ENCODE measurements around the gene MMP12.

The MMP12 gene

GRCh38 chr11:102868339-102868738 is 6.4 kb downstream of the MMP12 start:
- TF ChIP-seq GATA3 (IDR thresholded peaks at IDR 0.05; ENCODE audit: low read depth, low read length) (no peak), GATA2 (IDR thresholded peaks at IDR 0.05; ENCODE audit: low read depth, low read length) (no peak)

- TF ChIP-seq GATA2 (IDR thresholded peaks at IDR 0.05; ENCODE audit: low read depth, low read length), result no peak
- no peak for TF ChIP-seq GATA3 (IDR thresholded peaks at IDR 0.05; ENCODE audit: low read depth, low read length)
These were observed 10.1 kb downstream of the MMP12 start for GRCh38 chr11:102864724-102865123.

GRCh38 chr11:102853956-102854355 is 20.8 kb downstream of the MMP12 start:
- TF ChIP-seq GATA3 (IDR thresholded peaks at IDR 0.05; ENCODE audit: low read depth, low read length), result no peak
- TF ChIP-seq GATA2 (IDR thresholded peaks at IDR 0.05; ENCODE audit: low read depth, low read length), result no peak

GRCh38 chr11:102853055-102853454 is 21.7 kb downstream of the MMP12 start:
- TF ChIP-seq GATA2 (IDR thresholded peaks at IDR 0.05; ENCODE audit: low read depth, low read length), result no peak
- TF ChIP-seq GATA3 (IDR thresholded peaks at IDR 0.05; ENCODE audit: low read depth, low read length), result no peak

GRCh38 chr11:102850973-102851745 is 23.6 kb downstream of the MMP12 start:
- TF ChIP-seq GATA3 (IDR thresholded peaks at IDR 0.05; ENCODE audit: low read depth, low read length), result no peak
- TF ChIP-seq GATA2 (IDR thresholded peaks at IDR 0.05; ENCODE audit: low read depth, low read length), result no peak

- TF ChIP-seq GATA3 (IDR thresholded peaks at IDR 0.05; ENCODE audit: low read depth, low read length), result no peak
- no peak for TF ChIP-seq GATA2 (IDR thresholded peaks at IDR 0.05; ENCODE audit: low read depth, low read length)
These were observed 25.5 kb downstream of the MMP12 start for GRCh38 chr11:102849311-102849710.

- no peak for TF ChIP-seq GATA3 (IDR thresholded peaks at IDR 0.05; ENCODE audit: low read depth, low read length)
- no peak for TF ChIP-seq GATA2 (IDR thresholded peaks at IDR 0.05; ENCODE audit: low read depth, low read length)
These were observed 28.5 kb downstream of the MMP12 start for GRCh38 chr11:102846292-102846691.

- TF ChIP-seq GATA3 (IDR thresholded peaks at IDR 0.05; ENCODE audit: low read depth, low read length) (no peak), GATA2 (IDR thresholded peaks at IDR 0.05; ENCODE audit: low read depth, low read length) (no peak)
These were observed 31.3 kb downstream of the MMP12 start, which contains the start of gene MMP3 for GRCh38 chr11:102843489-102843888. TSS of gene MMP3 (minus strand) at chr11:102843609. CDS start at chr11:102843546, 63 bp downstream.

GRCh38 chr11:102842930-102843329 is 31.9 kb downstream of the MMP12 start:
- no peak for TF ChIP-seq GATA3 (IDR thresholded peaks at IDR 0.05; ENCODE audit: low read depth, low read length)
- no peak for TF ChIP-seq GATA2 (IDR thresholded peaks at IDR 0.05; ENCODE audit: low read depth, low read length)

GRCh38 chr11:102840018-102840417 is 34.8 kb downstream of the MMP12 start:
- TF ChIP-seq GATA2 (IDR thresholded peaks at IDR 0.05; ENCODE audit: low read depth, low read length), result no peak
- TF ChIP-seq GATA3 (IDR thresholded peaks at IDR 0.05; ENCODE audit: low read depth, low read length), result no peak

- TF ChIP-seq GATA3 (IDR thresholded peaks at IDR 0.05; ENCODE audit: low read depth, low read length), result no peak
- TF ChIP-seq GATA2 (IDR thresholded peaks at IDR 0.05; ENCODE audit: low read depth, low read length), result no peak
These were observed 37.1 kb downstream of the MMP12 start for GRCh38 chr11:102837646-102838045.

GRCh38 chr11:102837156-102837555 is 37.6 kb downstream of the MMP12 start:
- no peak for TF ChIP-seq GATA2 (IDR thresholded peaks at IDR 0.05; ENCODE audit: low read depth, low read length)
- TF ChIP-seq GATA3 (IDR thresholded peaks at IDR 0.05; ENCODE audit: low read depth, low read length), result no peak

GRCh38 chr11:102836290-102836875 is 38.4 kb downstream of the MMP12 start:
- TF ChIP-seq GATA2 (IDR thresholded peaks at IDR 0.05; ENCODE audit: low read depth, low read length), result no peak
- TF ChIP-seq GATA3 (IDR thresholded peaks at IDR 0.05; ENCODE audit: low read depth, low read length), result no peak

GRCh38 chr11:102833731-102834130 is 41.1 kb downstream of the MMP12 start:
- TF ChIP-seq GATA2 (IDR thresholded peaks at IDR 0.05; ENCODE audit: low read depth, low read length) (no peak), GATA3 (IDR thresholded peaks at IDR 0.05; ENCODE audit: low read depth, low read length) (no peak)

- no peak for TF ChIP-seq GATA3 (IDR thresholded peaks at IDR 0.05; ENCODE audit: low read depth, low read length)
- no peak for TF ChIP-seq GATA2 (IDR thresholded peaks at IDR 0.05; ENCODE audit: low read depth, low read length)
These were observed 42.2 kb downstream of the MMP12 start for GRCh38 chr11:102832612-102833011.

Measured in SH-SY5Y (cell line).